WTC11 (cell line): Measurements from ENCODE around the gene TIAM2. TPM values are rescaled to one million over a fixed set of nuclear protein-coding genes. Genes with fewer than 3 reads are reported as not detected.
A peak's percentile ranks its signal among the peaks of the same experiment; 100 is the strongest.

ENCODE experiments used
- ATAC-seq: fragments of 200-7000 bp; cut with Tn5 transposase; 2 replicates; pipeline ENCODE4 v1.10.0; 2021; ENCODE audit warnings: mild to moderate bottlenecking, moderate library complexity
- CTCF ChIA-PET: fragments of 300-600 bp; sonication (Branson Sonifier 250); formaldehyde crosslinking; loops from one replicate; lab custom pipeline; 2021; ENCODE audit warnings: antibody characterized with exemption; lab: Charles Lee
- POLR2A ChIA-PET: fragments of 350-600 bp; sonication (Branson Sonifier 250); formaldehyde crosslinking; loops from one replicate; lab custom pipeline; 2021; ENCODE audit warnings: antibody characterized with exemption; lab: Charles Lee
- DNase-seq: peaks from one replicate; pipeline ENCODE4 v3.0.0; 2021; ENCODE audit warnings: low spot score
- H3K27ac Mint-ChIP-seq: 2 replicates; pipeline ENCODE4 v1.8.0; 2021; ENCODE audit warnings: mixed read lengths
- H3K27me3 Mint-ChIP-seq: 2 replicates; pipeline ENCODE4 v1.8.0; 2021; ENCODE audit warnings: low read depth, mild to moderate bottlenecking, moderate library complexity, mixed read lengths
- H3K36me3 Mint-ChIP-seq: 2 replicates; pipeline ENCODE4 v1.8.0; 2021; ENCODE audit warnings: mixed read lengths
- H3K4me1 Mint-ChIP-seq: 2 replicates; pipeline ENCODE4 v1.8.0; 2022; ENCODE audit warnings: mixed read lengths
- H3K4me3 Mint-ChIP-seq: 2 replicates; pipeline ENCODE4 v1.8.0; 2021; ENCODE audit warnings: mild to moderate bottlenecking, moderate library complexity, mixed read lengths
- H3K9me3 Mint-ChIP-seq: 2 replicates; pipeline ENCODE4 v1.8.0; 2021; ENCODE audit warnings: mixed read lengths
- ATF1 ChIP-seq: sonication (generic); formaldehyde crosslinking; IDR thresholded peaks from 2 replicates; pipeline ENCODE4 v1.8.1; 2023; ENCODE audit warnings: mild to moderate bottlenecking, moderate library complexity, missing genetic modification reagents
- FOXJ3 ChIP-seq: sonication (generic); formaldehyde crosslinking; IDR thresholded peaks from 2 replicates; pipeline ENCODE4 v1.9.0; 2021; ENCODE audit warnings: missing genetic modification reagents, mild to moderate bottlenecking, borderline replicate concordance
- GRHL2 ChIP-seq: fragments of 250-450 bp; sonication (Bioruptor Pico); IDR thresholded peaks from 2 replicates; pipeline ENCODE4 v1.8.0; 2022; ENCODE audit warnings: mild to moderate bottlenecking, moderate library complexity; ENCODE audit not compliant: insufficient replicate concordance, severe bottlenecking
- NFATC4 ChIP-seq: fragments of 250-450 bp; sonication (Bioruptor Pico); IDR thresholded peaks from 2 replicates; pipeline ENCODE4 v1.9.0; 2021; ENCODE audit warnings: mild to moderate bottlenecking
- SP1 ChIP-seq: sonication (generic); formaldehyde crosslinking; conservative IDR thresholded peaks from 2 replicates; pipeline ENCODE4 v1.8.1; 2022; ENCODE audit warnings: missing genetic modification reagents
- TEAD1 ChIP-seq: sonication (generic); formaldehyde crosslinking; IDR thresholded peaks from 2 replicates; pipeline ENCODE4 v1.8.0; 2022; ENCODE audit warnings: mild to moderate bottlenecking, missing genetic modification reagents
- TEAD4 ChIP-seq: sonication (generic); formaldehyde crosslinking; IDR thresholded peaks from 2 replicates; pipeline ENCODE4 v1.8.0; 2022; ENCODE audit warnings: mild to moderate bottlenecking, missing genetic modification reagents
- ZNF138 ChIP-seq: sonication (generic); formaldehyde crosslinking; conservative IDR thresholded peaks from 2 replicates; pipeline ENCODE4 v1.8.1; 2022; ENCODE audit warnings: mild to moderate bottlenecking, moderate library complexity, missing genetic modification reagents
- ZNF232 ChIP-seq: sonication (generic); formaldehyde crosslinking; IDR thresholded peaks from 2 replicates; pipeline ENCODE4 v1.8.0; 2022; ENCODE audit warnings: mild to moderate bottlenecking, missing genetic modification reagents
- total RNA-seq: library from RNA; stranded (reverse); gene quantifications from 3 replicates; pipeline ENCODE4 v1.2.3, GENCODE V29; 2021
- TF ChIP-seq, protein P1 (sequence below): sonication (generic); formaldehyde crosslinking; IDR thresholded peaks from 2 replicates; pipeline ENCODE4 v1.8.1; 2023; ENCODE audit warnings: mild to moderate bottlenecking, missing genetic modification reagents
- TF ChIP-seq, protein P2 (sequence below): sonication (generic); formaldehyde crosslinking; IDR thresholded peaks from 2 replicates; pipeline ENCODE4 v1.8.0; 2023; ENCODE audit warnings: missing genetic modification reagents, mild to moderate bottlenecking, borderline replicate concordance
- TF ChIP-seq, protein P3 (sequence below): sonication (generic); formaldehyde crosslinking; conservative IDR thresholded peaks from 2 replicates; pipeline ENCODE4 v1.8.1; 2023; ENCODE audit warnings: mild to moderate bottlenecking, low read depth, missing genetic modification reagents, moderate library complexity

The TIAM2 gene
- total RNA-seq, 1 experiment from 2014 or later = 15.1 TPM

DNA sequence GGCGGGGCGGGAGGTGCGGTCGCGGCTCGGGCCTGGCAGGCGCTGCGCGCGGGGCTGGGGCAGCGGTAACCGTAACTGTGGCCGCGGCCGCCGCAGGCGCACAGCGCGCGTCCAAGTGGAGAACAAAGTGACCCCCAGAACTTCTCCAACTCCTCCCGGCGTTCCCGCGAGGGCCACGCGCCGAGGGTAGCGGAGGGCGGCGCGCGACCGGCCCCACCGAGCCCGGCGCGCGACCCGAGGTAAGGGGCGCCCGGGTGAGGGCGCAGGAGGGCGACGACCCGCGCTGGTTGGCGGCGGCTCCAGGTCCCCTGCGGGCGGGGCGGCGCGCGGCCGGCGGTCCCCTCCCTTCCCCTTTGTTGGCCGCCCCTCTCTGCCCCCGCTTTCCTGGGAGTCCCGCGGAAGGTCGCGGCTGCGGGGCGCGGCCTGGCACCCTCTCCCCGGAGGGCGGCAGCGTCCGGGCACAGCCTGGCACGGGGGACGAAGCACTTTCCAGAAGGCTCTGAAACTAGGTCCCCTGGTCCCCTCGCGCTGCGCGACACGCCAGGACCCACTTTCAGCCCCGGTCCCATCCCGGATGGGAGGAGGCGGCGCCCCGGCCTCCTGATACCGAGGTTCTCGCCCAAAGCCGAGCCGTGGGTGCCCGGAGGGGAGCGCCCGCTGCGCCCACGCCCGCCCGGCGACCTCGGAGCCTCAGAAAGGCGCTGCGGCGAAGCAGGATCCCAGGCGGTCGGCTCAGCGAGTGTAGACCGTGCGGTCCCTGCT lies at the start of gene TIAM2 (continued):
- TF ChIP-seq TEAD4 (CRISPR knock-in tag) (0 out of 2 replicates have a peak, but pooled peaks have one; percentile 44), ZNF232 (CRISPR knock-in tag) (no peak), ZNF138 (CRISPR knock-in tag) (no peak), TEAD1 (CRISPR knock-in tag) (no peak), SP1 (peak; percentile 67)
- TF ChIP-seq, protein P1, sequence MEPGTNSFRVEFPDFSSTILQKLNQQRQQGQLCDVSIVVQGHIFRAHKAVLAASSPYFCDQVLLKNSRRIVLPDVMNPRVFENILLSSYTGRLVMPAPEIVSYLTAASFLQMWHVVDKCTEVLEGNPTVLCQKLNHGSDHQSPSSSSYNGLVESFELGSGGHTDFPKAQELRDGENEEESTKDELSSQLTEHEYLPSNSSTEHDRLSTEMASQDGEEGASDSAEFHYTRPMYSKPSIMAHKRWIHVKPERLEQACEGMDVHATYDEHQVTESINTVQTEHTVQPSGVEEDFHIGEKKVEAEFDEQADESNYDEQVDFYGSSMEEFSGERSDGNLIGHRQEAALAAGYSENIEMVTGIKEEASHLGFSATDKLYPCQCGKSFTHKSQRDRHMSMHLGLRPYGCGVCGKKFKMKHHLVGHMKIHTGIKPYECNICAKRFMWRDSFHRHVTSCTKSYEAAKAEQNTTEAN (CRISPR knock-in tag) = no peak
- TF ChIP-seq, protein P2, sequence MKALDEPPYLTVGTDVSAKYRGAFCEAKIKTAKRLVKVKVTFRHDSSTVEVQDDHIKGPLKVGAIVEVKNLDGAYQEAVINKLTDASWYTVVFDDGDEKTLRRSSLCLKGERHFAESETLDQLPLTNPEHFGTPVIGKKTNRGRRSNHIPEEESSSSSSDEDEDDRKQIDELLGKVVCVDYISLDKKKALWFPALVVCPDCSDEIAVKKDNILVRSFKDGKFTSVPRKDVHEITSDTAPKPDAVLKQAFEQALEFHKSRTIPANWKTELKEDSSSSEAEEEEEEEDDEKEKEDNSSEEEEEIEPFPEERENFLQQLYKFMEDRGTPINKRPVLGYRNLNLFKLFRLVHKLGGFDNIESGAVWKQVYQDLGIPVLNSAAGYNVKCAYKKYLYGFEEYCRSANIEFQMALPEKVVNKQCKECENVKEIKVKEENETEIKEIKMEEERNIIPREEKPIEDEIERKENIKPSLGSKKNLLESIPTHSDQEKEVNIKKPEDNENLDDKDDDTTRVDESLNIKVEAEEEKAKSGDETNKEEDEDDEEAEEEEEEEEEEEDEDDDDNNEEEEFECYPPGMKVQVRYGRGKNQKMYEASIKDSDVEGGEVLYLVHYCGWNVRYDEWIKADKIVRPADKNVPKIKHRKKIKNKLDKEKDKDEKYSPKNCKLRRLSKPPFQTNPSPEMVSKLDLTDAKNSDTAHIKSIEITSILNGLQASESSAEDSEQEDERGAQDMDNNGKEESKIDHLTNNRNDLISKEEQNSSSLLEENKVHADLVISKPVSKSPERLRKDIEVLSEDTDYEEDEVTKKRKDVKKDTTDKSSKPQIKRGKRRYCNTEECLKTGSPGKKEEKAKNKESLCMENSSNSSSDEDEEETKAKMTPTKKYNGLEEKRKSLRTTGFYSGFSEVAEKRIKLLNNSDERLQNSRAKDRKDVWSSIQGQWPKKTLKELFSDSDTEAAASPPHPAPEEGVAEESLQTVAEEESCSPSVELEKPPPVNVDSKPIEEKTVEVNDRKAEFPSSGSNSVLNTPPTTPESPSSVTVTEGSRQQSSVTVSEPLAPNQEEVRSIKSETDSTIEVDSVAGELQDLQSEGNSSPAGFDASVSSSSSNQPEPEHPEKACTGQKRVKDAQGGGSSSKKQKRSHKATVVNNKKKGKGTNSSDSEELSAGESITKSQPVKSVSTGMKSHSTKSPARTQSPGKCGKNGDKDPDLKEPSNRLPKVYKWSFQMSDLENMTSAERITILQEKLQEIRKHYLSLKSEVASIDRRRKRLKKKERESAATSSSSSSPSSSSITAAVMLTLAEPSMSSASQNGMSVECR (CRISPR knock-in tag) = peak; percentile 69; the same call in 1 of the 2 replicates

DNA sequence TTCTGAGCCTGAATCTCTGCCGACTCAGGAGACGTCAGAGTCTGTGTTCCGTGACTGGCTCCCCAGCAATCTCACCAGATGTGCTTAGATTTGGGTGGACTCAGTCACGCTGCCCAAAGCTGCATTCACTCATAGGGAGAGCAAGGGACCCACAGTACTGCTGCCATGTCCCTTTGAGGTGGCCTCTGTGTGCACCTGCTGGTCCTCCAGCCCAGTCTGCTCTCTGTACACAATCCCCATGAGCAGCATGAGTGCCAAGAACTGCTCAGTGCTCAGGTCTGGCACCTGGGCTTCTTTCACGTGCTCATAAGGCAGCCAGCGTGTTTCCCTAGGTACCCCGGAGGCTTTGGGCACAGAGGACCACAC lies 44.2 kb upstream of the TIAM2 start:
- Mint-ChIP-seq H3K36me3 (peaks cover 5% of the 10 kb centered on the region; the same call in 1 of the 2 replicates), H3K9me3 (0 out of 2 replicates have a peak, but pooled peaks cover 3% of the 10 kb centered on the region), H3K27me3 (no peaks in the 10 kb centered on the region), H3K27ac (no peak overlapping the region), H3K4me3 (no peak overlapping the region), H3K4me1 (no peaks in the 10 kb centered on the region)
- ATAC-seq (no peak), DNase-seq (no peak)
- no peak for TF ChIP-seq GRHL2 (CRISPR knock-in tag)
- ChIA-PET POLR2A (no interaction called here), CTCF (no interaction called here)

DNA sequence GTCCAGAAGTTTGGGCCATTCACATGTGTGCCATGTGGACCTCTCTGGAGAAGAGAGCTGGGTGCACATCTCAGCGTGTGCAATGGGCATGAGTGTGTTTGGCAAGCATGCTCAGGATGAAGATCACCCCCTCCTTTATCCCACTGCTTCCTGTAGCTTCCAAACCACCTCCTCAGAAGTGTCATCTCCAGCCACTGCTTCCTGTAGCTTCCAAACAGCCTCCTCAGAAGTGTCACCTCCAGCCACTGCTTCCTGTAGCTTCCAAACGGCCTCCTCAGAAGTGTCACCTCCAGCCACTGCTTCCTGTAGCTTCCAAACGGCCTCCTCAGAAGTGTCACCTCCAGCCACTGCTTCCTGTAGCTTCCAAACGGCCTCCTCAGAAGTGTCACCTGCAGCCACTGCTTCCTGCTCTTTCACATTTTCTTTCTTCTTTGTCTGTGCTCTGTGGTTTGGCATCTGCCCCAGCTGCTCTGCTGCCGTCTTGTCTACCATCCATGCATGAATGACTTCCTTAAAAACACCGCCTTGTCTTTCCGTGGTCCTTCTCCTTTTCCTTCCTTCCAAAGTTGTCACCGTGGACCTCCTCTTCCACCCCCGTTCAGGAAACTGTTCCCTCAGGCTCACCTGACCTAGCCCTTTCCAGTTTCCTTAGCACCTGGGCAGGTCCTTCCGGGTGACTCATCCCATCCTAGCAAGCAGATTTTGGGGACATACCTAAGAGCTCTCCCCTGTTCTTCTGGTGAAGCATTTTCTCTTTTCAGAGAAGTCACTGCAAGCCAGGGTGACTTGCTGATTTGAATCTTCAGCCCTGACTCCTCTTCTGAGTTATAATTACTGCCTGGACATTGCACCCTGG lies 43.5 kb upstream of the TIAM2 start:
- Mint-ChIP-seq H3K4me1 (peaks cover 1% of the 10 kb centered on the region), H3K4me3 (no peak overlapping the region), H3K27me3 (no peaks in the 10 kb centered on the region), H3K36me3 (peaks cover 5% of the 10 kb centered on the region; the same call in 1 of the 2 replicates), H3K27ac (no peak overlapping the region), H3K9me3 (0 out of 2 replicates have a peak, but pooled peaks cover 3% of the 10 kb centered on the region)
- ATAC-seq = no peak
- DNase-seq = no peak
- TF ChIP-seq NFATC4 (CRISPR knock-in tag) = no peak
- no peak for TF ChIP-seq FOXJ3 (CRISPR knock-in tag)
- TF ChIP-seq ATF1 (CRISPR knock-in tag) = no peak
- TF ChIP-seq, protein P3, sequence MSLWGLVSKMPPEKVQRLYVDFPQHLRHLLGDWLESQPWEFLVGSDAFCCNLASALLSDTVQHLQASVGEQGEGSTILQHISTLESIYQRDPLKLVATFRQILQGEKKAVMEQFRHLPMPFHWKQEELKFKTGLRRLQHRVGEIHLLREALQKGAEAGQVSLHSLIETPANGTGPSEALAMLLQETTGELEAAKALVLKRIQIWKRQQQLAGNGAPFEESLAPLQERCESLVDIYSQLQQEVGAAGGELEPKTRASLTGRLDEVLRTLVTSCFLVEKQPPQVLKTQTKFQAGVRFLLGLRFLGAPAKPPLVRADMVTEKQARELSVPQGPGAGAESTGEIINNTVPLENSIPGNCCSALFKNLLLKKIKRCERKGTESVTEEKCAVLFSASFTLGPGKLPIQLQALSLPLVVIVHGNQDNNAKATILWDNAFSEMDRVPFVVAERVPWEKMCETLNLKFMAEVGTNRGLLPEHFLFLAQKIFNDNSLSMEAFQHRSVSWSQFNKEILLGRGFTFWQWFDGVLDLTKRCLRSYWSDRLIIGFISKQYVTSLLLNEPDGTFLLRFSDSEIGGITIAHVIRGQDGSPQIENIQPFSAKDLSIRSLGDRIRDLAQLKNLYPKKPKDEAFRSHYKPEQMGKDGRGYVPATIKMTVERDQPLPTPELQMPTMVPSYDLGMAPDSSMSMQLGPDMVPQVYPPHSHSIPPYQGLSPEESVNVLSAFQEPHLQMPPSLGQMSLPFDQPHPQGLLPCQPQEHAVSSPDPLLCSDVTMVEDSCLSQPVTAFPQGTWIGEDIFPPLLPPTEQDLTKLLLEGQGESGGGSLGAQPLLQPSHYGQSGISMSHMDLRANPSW (CRISPR knock-in tag) = no peak
- ChIA-PET POLR2A (no interaction called here), CTCF (no interaction called here)
